GM18907 (cell line): Measurements from ENCODE around the gene SLC16A6.
"Not testable (repeated sequence)": the region's sequence is repeated elsewhere in the genome, so short reads cannot be mapped to it uniquely, and the experiment has no call there.

Experiments used
- ATAC-seq: cut with Tn5 transposase; IDR thresholded peaks from one replicate; pipeline ENCODE4 v1.9.1; 2021; ENCODE audit warnings: mild to moderate bottlenecking, moderate library complexity; ENCODE audit not compliant: unreplicated experiment

Gene SLC16A6

GRCh38 chr17:68314916-68315535 lies 24.1 kb upstream of the SLC16A6 start:
- ATAC-seq, result no peak

GRCh38 chr17:68310152-68310551 lies 19.2 kb upstream of the SLC16A6 start:
- ATAC-seq, result no peak

- ATAC-seq, result not testable (repeated sequence)
Observed at GRCh38 chr17:68309066-68309670, 18.2 kb upstream of the SLC16A6 start.

GRCh38 chr17:68308486-68308885 lies 17.6 kb upstream of the SLC16A6 start:
- not testable (repeated sequence) for ATAC-seq

GRCh38 chr17:68307443-68307842 lies 16.5 kb upstream of the SLC16A6 start:
- ATAC-seq, result no peak

GRCh38 chr17:68306819-68307218 lies 15.9 kb upstream of the SLC16A6 start:
- no peak for ATAC-seq

- no peak for ATAC-seq
Observed at GRCh38 chr17:68305142-68305541, 14.2 kb upstream of the SLC16A6 start.

- ATAC-seq, result no peak
Observed at GRCh38 chr17:68304706-68305105, 13.8 kb upstream of the SLC16A6 start.

- no peak for ATAC-seq
Observed at GRCh38 chr17:68302666-68303065, 11.7 kb upstream of the SLC16A6 start.

- no peak for ATAC-seq
Observed at GRCh38 chr17:68302066-68302564, 11.2 kb upstream of the SLC16A6 start.

- ATAC-seq, result no peak
Observed at GRCh38 chr17:68301438-68301959, 10.6 kb upstream of the SLC16A6 start.

- no peak for ATAC-seq
Observed at GRCh38 chr17:68299817-68300216, 8.9 kb upstream of the SLC16A6 start.

GRCh38 chr17:68298601-68299000 lies 7.7 kb upstream of the SLC16A6 start:
- ATAC-seq, result no peak

- ATAC-seq, result no peak
Observed at GRCh38 chr17:68297195-68297594, 6.3 kb upstream of the SLC16A6 start.

GRCh38 chr17:68296217-68297191 lies 5.6 kb upstream of the SLC16A6 start:
- ATAC-seq, result no peak

GRCh38 chr17:68295086-68295485 lies 4.2 kb upstream of the SLC16A6 start:
- no peak for ATAC-seq

GRCh38 chr17:68294617-68295016 lies 3.7 kb upstream of the SLC16A6 start:
- no peak for ATAC-seq

GRCh38 chr17:68294196-68294555 lies 3.2 kb upstream of the SLC16A6 start:
- ATAC-seq, result no peak

- no peak for ATAC-seq
Observed at GRCh38 chr17:68293490-68294195, 2.7 kb upstream of the SLC16A6 start.

- ATAC-seq, result no peak
Observed at GRCh38 chr17:68292689-68293040, 1.7 kb upstream of the SLC16A6 start.
